ENCODE results near the gene CEP85L.

CEP85L gene

DNA sequence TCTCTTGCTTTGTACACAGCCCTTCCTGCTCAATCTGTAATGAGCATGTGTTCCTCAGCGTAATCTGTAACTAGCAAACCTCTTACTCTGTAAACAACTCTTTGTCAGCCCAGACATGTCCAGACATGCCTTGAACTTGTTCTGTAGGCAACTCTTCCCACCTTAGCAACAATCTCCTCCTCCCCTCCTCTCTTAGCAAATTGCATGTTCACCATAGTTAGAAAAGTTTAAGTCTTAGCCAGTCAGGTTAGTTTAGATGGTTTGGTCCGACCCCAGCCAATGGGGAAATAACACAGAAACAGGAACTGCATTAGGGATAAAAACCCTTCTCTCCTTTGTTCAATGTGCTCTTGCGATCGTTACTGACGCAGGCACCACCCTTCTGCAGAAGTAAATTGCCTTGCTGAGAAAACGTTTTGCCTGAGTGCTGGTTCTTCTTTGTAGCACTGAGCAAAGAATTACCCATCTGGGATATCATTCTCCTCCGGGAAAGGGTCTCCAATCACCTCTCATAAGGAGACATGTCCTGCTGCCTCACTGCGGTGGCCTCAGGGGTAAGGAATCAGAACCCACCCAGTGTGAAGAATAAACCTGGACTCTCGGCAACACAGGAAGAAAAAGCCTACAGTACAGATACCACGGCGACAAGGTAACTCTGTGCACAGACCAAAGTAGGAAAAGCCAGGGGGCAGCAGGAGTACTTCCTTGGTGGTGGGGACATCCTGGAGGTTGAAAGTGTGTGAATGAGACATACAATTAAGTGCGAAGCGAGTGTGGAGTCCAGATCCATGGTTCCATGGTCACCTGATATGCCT lies 77.1 kb downstream of the CEP85L start:
- DNase-seq = no peak

DNA sequence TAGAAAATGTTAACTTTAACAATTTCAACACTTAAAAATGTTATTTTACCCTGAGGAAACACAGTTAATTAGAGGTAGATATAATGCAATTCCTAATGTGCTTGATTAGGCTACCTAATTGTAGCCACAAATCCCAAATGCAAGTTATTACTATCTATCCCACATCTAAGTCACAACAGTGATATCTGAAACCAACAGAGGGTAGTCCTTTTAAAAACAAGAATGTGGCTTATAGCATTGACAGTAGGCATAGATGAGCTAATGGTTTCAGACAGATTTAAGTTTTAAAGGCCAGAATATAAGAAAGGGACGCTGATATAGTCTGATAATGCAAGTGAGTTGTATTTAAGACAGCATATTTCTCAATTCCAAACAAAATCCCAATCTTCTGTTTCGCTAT lies 80.3 kb downstream of the CEP85L start:
- DNase-seq = no peak

DNA sequence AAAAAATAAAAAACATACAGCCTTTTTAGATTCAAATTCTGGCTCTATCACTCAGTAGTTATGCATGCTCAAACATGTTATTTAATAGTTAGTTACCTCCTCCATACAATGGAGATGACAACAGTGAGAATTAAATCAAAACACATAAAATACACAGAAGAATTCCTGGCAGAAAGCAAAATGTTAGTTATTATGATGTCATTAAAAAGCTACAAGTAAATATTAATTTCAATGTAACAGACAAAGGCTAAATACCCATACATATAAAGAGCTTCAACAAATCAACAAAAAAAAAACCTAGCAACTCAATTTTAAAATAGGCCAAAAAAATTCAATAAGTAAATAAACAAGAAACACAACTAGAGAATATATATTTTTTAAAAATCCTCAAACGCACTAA lies 81.9 kb downstream of the CEP85L start:
- DNase-seq = no peak

GRCh38 chr6:118567974-118568373 lies 83.4 kb downstream of the CEP85L start:
- no peak for DNase-seq

DNA sequence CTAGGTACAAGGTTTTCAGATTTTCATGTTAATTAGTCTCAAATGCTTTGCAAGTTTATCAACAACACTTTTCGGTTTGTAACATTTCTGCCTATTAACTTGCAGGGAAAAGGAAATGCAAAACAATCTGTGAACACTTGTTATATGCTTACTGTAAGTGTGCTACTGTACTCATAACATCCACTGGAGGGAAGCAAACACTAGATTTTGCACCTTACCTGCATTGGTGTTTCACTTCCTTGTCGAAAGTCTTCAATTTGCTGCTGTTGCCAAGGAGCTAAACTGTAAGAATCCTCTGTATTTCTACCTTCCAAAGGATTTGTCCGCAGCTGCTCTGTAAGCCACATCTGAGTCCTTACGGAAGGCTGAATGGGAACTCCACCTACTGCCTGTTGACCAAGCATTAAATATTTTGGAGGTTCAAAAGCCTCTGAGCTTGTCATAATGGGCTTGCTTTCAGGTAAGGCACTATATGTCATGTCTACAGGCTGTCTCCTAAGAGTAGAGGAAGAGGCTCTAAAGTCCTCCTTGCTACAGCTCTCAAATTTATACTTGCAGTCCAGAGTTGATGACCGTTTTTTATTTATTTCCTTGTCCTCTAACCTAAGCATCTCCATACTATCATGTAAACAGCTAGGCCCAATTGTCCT lies 86.0 kb downstream of the CEP85L start:
- DNase-seq = no peak

- no peak for DNase-seq
Observed at GRCh38 chr6:118562959-118563358, 88.4 kb downstream of the CEP85L start.

DNA sequence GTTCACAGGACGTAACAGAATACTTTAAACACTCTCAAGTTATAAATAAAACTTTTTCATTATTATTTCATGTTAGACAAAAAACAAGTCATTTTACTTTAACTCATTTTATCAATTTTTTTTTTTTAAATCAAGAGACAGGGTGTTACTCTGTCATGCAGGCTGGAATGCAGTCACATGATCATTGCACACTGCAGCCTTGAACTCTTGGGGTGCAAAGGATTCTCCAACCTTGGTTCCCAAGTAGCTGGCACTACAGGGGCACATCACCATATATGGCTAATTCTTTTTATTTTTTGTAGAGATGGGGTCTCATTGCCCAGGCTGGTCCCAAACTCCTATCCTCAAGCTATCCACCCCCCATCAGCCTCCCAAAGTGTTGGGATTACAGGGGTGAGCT lies 89.1 kb downstream of the CEP85L start:
- DNase-seq = no peak

DNA sequence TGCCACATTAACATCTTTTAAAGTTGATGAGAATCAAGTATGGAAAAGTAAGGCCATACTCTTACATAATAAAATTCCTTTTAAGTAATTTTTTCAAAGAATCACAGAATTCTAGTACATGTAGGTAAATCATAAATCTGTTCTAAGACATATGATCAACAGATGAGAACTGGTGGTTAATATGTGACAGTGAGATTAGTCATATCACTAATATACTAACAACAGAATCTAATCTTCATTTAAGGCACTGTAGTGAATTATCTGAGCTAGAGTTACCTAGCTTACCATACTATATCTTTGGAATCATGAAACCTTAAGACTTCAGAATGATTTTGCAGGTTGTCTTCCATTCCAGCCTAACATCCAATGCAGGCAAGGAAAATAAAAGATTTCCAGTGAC lies 91.7 kb downstream of the CEP85L start:
- no peak for DNase-seq

GRCh38 chr6:118558464-118559217 lies 92.8 kb downstream of the CEP85L start:
- DNase-seq = no peak

DNA sequence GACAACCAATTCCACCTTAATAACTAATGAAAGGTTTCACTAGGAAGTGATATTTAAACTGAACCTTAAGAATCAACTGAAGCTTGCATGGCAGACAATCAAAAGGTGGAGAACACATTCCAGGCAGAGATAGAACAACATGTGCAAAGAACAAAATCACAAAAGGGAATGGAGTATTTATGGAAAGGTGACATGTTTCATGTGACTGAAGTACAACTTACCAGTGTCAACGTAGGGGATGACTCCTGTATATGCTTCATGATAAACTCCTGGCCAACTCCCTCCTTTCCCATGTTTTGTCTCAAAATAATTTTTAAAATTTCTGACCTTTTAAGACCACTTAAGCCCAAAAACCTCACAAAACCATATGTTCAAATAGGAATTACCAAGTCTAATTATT lies 96.7 kb downstream of the CEP85L start:
- DNase-seq = no peak

- no peak for DNase-seq
Observed at GRCh38 chr6:118553132-118553531, 98.3 kb downstream of the CEP85L start.

DNA sequence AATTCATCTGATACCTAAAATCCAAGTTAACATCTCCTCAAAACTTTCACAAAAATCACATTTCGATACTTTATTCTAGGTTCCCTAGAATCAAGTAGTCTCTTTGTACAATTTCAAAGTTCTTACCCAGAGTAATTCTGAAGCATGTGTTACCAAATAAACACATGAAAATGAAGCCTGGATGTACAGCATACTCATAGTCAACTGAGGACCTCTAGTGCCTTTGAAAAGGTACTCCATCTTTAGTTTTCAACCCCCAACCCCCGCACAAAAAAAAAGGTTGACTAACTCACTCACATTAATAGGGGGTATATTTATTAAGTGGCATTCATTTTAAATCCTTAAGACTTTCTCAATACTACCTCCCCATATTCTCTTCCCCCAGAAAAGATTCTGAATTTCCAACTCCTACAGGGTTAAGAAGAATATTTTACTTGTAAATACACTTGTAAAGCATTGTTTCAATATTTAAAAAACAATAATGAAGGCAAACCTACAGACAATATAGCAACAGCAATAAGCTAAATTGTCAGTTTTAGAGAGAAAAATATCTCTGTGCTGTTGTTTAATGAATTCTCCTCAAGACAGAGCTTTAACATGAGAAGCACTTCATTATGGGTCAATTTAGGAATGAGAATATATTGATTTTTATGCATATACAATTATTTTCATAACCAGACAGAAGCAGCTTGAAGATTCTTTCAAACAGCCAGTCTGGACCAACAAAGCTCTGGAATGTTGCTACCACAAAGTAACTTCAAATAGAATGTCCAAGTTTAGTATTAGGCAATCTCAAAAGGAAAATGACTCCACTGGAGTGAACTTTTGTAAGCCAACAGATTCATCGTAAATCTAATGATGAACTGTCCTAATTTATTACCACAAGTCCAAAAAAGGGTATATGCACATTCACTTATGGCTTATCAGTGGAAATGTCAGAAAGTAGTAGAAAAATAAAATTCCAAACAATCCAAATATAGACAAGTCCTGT lies 100.0 kb downstream of the CEP85L start:
- no peak for DNase-seq

DNA sequence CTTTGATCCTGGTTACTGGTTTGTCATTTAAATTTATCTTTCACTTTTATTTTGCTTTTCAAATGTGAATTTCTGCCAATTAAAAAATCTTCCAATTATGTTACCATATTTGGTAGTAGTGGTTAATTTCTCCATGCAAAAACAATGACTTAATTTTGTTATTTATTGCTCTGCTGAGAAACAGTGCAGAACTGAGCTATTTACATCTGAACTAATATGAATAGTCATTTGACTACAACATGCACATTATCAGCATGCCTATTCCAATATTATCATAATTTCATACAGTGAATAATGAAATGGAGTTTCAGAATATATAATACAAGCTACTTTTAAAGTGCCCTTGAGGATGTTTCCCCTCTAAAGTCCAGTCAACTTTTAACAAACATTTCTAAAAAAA lies 102.8 kb downstream of the CEP85L start:
- no peak for DNase-seq

DNA sequence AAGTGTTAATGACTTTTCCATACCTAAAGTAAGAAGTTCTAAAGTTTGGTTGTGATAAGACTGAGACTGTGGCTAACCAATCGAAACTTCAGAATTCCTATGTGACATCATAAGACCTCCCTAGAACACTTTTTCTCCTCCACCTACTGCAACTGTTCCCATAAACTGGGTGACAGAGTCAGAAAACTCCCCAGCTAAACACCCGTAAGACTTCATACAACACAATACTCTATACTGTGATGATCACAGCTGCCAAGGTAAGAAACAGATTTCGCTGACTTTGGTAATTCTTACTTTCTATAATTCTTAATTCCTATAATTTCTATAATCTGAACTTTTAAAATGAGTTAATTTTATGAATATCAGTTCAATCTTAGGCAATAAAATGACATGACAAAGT lies 103.3 kb downstream of the CEP85L start, which contains the start of gene PLN:
PLN (plus strand) TSS at position 161 of the 400 bp plus-strand sequence. CDS start 10,626 bp downstream, outside the sequence.
- DNase-seq = no peak

- no peak for DNase-seq
Observed at GRCh38 chr6:118546880-118547218, 104.5 kb downstream of the CEP85L start.

DNA sequence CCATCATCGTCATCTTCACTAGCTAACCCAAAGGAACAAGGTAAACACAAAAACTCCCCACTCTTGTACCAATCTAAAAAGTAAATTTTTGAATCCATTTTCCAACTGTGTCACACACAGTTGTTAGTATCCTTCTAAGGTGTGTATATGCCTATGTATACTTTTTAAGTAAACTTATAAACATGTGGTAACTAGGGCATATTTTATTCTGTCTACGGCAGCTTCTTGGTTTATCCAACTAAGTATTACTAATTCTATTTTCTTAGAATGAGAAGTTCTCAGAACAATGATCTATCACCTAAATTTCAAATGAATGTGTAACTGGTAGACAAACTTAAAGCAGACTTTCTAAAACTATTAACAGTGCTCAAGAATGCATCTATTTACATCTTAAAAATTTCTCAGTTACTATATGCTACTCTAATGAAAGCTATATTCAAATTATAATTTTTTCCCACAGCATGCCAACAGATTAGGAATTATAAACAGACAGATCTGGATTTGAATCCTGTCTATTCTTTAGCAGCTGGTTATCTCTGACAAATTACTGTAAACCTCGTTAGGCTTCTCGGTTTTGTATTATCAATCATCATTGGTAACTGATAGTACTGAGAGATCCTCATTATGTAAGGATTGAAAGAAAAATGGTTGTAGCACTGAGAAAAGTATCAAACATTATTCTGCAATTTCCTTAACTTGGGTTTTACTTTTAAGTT lies 105.1 kb downstream of the CEP85L start:
- no peak for DNase-seq

GRCh38 chr6:118544105-118544504 lies 107.3 kb downstream of the CEP85L start:
- DNase-seq = no peak

GRCh38 chr6:118542184-118542952 lies 109.0 kb downstream of the CEP85L start:
- no peak for DNase-seq

DNA sequence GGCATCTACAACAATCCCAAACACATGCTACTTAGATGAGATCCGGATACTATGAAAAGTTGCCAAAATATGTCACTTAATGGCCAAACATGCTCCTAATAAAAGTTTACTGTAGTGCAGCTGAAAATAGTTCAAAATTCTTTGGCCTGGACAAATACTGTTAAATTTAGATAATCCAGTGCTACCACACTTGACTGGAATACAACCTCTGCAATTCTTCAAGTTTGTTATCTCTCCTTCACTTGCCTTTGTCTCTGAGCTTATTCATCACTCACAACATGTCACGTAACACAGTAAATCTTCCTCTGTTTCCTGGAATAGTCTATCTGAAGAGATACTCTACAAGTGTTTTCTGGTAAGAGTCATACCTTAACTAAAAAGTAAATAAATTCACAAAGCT lies 113.8 kb downstream of the CEP85L start:
- no peak for DNase-seq

- DNase-seq = no peak
Observed at GRCh38 chr6:118536478-118536877, 114.9 kb downstream of the CEP85L start.

All from activated CD4-positive, alpha-beta T cell treated with anti-CD3 and anti-CD28 coated beads, Interleukin-2, amount 50 U/mL, for 48 hours (primary cell).